ENCODE measurements around the gene UNK. TPM values are rescaled to one million over a fixed set of nuclear protein-coding genes. Genes with fewer than 3 reads are reported as not detected.

Gene UNK
- total RNA-seq, 4 donors from 2014 or later = 6.9 to 69.7 (median 45.5) TPM

DNA sequence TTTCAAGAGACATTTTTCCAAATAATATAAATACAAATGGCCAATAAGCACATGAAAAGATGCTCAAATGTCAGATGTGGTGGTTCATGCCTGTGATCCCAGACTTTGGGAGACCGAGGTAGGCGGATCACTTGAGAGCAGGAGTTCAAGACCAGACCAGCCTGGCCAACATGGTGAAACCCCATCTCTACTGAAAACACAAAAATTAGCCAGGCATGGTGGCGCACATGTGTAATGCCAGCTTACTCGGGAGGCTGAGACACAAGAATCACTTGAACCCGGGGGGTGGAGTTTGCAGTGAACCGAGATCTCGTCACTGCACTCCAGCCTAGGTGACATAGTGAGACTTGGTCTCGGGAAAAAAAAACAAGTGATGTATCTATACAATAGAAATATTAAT, 16.7 kb upstream of the UNK start:
- no peak for DNase-seq
- no peak for TF ChIP-seq POLR2A (IDR thresholded peaks at IDR 0.05)
- TF ChIP-seq, protein P1, sequence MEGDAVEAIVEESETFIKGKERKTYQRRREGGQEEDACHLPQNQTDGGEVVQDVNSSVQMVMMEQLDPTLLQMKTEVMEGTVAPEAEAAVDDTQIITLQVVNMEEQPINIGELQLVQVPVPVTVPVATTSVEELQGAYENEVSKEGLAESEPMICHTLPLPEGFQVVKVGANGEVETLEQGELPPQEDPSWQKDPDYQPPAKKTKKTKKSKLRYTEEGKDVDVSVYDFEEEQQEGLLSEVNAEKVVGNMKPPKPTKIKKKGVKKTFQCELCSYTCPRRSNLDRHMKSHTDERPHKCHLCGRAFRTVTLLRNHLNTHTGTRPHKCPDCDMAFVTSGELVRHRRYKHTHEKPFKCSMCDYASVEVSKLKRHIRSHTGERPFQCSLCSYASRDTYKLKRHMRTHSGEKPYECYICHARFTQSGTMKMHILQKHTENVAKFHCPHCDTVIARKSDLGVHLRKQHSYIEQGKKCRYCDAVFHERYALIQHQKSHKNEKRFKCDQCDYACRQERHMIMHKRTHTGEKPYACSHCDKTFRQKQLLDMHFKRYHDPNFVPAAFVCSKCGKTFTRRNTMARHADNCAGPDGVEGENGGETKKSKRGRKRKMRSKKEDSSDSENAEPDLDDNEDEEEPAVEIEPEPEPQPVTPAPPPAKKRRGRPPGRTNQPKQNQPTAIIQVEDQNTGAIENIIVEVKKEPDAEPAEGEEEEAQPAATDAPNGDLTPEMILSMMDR (IDR thresholded peaks at IDR 0.05) = no peak
- intact Hi-C loops (cut with DNase I; ENCODE audit: low total_unique reads) = no loop called here

GRCh38 chr17:75769536-75769935, 15.1 kb upstream of the UNK start:
- Histone ChIP-seq H3K4me1 (no peaks in the 10 kb centered on the region), H3K36me3 (no peaks in the 10 kb centered on the region), H3K9me3 (no peaks in the 10 kb centered on the region), H3K27me3 (no peaks in the 10 kb centered on the region), H3K4me3 (no peak overlapping the region), H3K27ac (no peak overlapping the region)
- no peak for DNase-seq
- intact Hi-C loops (cut with DNase I; ENCODE audit: low total_unique reads) = no loop called here
- TF ChIP-seq, protein P1 (IDR thresholded peaks at IDR 0.05) = no peak
- no peak for TF ChIP-seq POLR2A (IDR thresholded peaks at IDR 0.05)

More for the DNA sequence above, 16.7 kb upstream of the UNK start:
- Histone ChIP-seq H3K27me3 (no peaks in the 10 kb centered on the region), H3K4me3 (no peak overlapping the region), H3K27ac (no peak overlapping the region), H3K9me3 (no peaks in the 10 kb centered on the region), H3K4me1 (peaks cover 8 to 10% of the 10 kb centered on the region in 2 donors), H3K36me3 (no peaks in the 10 kb centered on the region)

- Histone ChIP-seq H3K36me3 (no peaks in the 10 kb centered on the region), H3K4me1 (peaks cover 0 to 9% of the 10 kb centered on the region in 2 donors), H3K27ac (peak overlapping the region in 1 of 2 donors; percentile 44), H3K9me3 (no peaks in the 10 kb centered on the region), H3K4me3 (no peak overlapping the region), H3K27me3 (no peaks in the 10 kb centered on the region)
- intact Hi-C loops (cut with DNase I; ENCODE audit: low total_unique reads) = no loop called here
- TF ChIP-seq POLR2A (IDR thresholded peaks at IDR 0.05) = no peak
- TF ChIP-seq, protein P1 (IDR thresholded peaks at IDR 0.05) = no peak
- DNase-seq = no peak
These were observed 13.0 kb upstream of the UNK start for GRCh38 chr17:75771334-75772281.

DNA sequence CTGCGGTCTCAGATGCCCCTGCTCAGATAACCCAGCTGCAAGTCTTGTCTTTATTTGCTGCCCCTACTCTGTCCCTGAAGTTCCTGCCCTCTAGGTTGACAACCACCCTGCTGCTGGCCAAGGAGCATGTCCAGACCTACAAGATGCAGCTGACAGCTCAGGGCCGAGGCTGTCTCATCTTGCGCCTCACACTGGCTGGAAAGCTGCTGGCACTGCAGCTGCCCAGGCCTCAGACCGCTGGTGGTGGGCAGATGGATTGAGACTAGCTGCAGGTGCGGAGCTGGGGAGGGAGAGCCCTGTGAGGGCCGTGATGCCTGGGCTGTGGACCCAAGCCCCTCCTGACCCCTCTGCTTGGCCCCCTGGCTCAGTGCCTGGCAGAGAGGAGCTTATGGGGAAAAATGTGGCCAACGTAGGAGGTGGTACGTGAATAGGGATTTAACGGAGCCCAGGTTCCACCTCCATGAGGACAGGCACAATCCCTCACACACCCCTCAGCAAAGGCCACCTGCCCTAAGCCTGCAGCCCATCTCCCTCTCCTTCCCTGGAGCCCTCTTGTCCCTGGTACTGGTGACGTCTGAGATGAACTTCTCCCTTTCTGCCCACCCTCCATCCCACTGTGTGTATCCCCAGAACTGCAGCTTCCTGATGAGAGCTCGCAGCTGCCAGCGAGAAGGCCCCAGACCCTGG, 11.3 kb upstream of the UNK start:
- H3K4me1 ChIP-seq = peaks cover 0 to 9% of the 10 kb centered on the region in 2 donors
- H3K27ac ChIP-seq = peak overlapping the region in 1 of 2 donors; percentile 44
- H3K36me3 ChIP-seq = no peaks in the 10 kb centered on the region
- H3K4me3 ChIP-seq = no peak overlapping the region
- intact Hi-C loops (cut with DNase I; ENCODE audit: low total_unique reads) = no loop called here
- TF ChIP-seq, protein P1 (IDR thresholded peaks at IDR 0.05) = no peak
- no peak for TF ChIP-seq POLR2A (IDR thresholded peaks at IDR 0.05)
- no peaks in the 10 kb centered on the region for H3K27me3 ChIP-seq
- peak; percentile 14 to 25 for DNase-seq
- H3K9me3 ChIP-seq = no peaks in the 10 kb centered on the region
